Dedifferentiated amniotic fluid mesenchymal stem cell (primary cell): ENCODE measurements around the gene TMEM119.
"Not testable (repeated sequence)": the region's sequence is repeated elsewhere in the genome, so short reads cannot be mapped to it uniquely, and the experiment has no call there.

Experiments used
- DNase-seq: peaks from one replicate; pipeline ENCODE4 v3.0.0-alpha.2; 2016; ENCODE audit errors: extremely low spot score

TMEM119 gene

DNA sequence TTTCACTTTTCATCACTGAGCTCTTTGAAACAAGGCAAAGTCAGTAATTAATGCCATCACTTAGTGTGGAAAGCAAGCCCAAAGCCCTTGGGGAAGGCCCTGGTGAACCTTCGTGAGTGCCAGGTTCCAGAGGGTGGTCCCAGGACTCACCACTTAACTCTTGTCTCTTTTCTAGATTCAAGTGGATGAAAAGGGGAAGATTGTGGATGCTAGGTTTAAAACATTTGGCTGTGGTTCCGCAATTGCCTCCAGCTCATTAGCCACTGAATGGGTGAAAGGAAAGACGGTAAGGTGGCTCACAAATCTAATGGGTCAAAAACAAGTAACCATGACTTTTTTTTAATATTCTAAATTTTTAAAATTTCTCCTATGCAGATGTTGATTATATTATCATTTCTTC lies 32.7 kb downstream of the TMEM119 start:
- DNase-seq: no peak

DNA sequence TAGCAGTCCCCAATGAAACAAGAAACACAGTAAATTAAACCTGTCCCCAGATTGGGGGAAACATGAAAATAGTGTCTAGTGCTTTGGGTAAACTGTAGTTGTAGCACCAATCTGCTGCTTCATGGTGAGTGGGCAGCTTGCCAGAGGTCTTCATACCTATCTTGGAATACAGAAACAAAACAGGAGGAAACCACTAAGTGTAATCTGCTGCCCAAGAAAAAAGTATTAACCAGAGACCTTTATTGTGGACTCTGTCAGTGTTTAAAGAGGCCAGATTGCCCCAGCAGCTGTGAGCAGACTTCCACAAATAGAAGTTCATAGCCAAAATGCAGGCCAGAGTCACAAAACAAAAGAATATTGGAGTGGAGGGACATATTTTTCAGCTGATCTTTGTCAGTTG lies 33.2 kb downstream of the TMEM119 start:
- DNase-seq: no peak

DNA sequence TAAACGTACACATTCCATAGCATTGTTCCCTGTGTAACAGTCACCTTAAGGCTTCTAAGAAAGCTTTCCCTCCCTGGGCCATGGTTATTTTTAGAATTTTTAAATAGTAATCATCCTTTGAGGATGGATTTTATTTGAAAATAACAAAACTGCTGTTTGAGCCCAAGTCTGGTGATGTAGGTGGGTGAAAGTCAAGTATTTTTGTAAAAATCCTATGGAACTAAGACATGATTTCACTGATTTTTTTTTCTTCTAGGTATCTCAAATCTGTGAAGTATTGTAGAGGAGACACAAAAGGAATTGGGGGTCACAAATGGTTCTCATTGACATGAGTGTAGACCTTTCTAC lies 34.1 kb downstream of the TMEM119 start:
- DNase-seq: no peak

GRCh38 chr12:108563136-108563803 lies 34.6 kb downstream of the TMEM119 start:
- DNase-seq: peak; percentile 95

DNA sequence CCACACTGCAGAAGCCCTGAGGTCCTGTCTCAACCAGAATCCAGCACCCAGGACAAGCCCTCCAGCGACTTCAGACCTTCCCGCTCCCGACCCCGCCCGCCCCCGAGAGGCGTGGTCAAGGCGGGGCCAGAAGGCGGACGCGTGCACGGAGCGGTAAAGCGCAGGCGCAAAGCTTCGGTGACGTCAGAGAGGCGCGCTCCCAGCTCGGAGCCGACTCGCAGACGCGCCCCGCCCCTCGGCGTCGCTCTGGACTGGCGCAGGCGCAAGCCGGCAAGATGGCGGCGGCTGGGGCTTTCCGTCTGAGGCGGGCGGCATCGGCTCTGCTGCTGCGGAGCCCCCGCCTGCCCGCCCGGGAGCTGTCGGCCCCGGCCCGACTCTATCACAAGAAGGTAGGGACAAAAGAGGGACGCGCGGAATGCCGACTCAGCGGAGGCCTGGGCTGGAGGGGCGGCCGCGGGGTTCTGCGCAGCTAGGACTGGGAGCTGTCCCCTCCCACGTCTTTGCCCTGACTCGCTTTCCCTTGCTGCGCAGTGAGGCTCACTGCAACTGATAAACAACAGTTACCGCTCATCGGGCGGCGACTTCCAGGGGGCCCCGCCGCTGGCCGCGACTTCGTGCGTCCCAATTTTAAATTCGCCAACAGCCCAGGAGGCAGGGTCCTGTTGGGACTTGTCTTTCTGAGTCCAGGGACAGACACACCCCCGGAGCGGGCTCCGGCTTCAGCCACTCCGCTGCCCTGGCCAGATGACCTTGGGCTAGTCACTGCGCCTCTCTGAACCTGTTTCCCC lies 35.3 kb downstream of the TMEM119 start, which contains the start of gene ISCU:
Gene ISCU (plus strand): TSS at position 249 of the 788 bp plus-strand sequence. CDS start 27 bp downstream, at position 276.
- DNase-seq: peak; percentile 95

DNA sequence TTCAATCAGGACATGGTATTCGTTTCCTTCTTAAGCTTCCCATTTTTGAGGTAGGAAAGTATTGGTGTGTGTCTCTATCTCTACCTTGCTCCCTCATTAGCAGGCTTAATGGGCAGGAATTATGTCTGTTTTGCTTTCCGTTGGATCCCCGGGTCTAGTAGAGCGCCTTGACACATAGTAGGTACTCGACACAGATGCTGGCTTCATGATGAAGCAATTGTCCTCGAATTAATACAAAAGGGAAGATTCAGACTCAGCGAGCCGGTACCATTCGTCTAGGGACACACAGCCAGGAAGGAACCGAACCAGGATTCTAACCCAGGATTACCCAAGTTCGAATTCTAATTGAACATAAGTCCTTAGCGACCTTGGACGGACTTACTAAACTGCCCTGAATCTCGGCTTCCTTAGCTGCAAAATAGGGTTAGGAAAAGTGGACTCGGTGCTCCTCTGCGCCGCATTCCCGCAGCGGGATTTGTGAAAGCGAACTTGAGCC lies 36.0 kb downstream of the TMEM119 start:
- DNase-seq: no peak

GRCh38 chr12:108560752-108561719 lies 36.8 kb downstream of the TMEM119 start, which contains the start of gene SART3:
Gene SART3, minus strand, starts transcription at chr12:108561173. Its CDS starts 19 bp downstream, at chr12:108561154.
- peak; percentile 90 for DNase-seq

DNA sequence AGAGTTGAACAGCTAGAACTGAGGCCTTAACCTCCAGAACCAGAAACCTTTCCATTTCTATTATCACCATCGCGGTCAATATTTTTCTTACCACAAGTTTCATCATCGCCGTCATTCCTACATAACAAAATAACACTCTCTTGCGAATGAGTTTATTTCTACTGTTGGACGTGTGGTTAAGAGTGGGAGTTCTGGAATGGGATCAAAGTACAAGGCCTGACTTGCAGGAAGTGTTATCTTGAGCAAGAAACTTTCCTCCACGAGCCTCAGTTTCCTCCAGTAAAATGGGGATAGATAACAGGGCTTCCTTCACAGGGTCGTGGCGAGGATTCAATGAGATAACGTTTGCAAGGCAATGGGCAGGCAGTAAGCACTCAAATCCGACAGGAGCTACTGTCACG lies 37.6 kb downstream of the TMEM119 start:
- DNase-seq: no peak

GRCh38 chr12:108559748-108560147 lies 38.1 kb downstream of the TMEM119 start:
- DNase-seq: no peak

DNA sequence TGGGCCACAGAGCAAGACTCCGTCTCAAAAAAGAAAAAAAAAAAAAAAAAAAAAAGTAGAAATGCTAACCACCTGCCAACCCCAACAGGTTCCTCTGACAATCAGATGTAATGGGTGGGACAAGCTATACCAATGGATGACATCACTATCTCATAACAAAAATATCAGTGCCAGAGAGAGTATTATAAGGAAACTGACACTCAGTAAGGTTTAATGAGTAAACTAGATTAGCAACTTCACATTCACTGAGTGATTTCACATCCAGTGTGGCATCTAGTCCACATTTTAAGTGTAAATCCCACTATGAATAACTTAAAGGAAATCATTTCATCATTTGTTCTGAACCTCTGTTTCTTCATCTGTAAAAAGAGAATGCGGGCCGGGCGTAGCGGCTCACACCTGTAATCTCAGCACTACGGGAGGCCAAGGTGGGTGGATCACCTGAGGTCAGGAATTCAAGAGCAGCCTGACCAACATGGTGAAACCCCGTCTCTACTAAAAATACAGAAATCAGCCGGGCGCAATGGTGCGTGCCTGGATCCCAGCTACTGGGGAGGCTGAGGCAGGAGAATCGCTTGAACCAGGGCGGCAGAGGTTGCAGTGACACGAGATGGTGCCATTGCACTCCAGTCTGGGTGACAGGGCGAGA lies 38.8 kb downstream of the TMEM119 start:
- no peak for DNase-seq

DNA sequence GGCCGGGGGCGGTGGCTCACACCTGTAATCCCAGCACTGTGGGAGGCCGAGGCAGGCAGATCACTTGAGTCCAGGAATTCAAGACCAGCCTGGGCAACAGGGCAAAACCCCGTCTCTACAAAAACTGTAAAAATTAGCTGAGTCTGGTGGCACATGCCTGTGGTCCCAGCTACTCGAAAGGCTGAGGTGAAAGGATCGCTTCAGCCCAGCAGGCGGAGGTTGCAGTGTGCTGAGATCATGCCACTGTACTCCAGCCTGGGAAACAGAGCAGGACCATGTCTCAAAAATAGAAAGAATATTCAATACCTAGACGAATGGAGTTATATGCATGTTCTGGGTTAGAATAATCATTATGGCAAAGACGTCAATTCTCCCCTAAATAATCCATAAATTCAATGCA lies 42.5 kb downstream of the TMEM119 start:
- not testable (repeated sequence) for DNase-seq

DNA sequence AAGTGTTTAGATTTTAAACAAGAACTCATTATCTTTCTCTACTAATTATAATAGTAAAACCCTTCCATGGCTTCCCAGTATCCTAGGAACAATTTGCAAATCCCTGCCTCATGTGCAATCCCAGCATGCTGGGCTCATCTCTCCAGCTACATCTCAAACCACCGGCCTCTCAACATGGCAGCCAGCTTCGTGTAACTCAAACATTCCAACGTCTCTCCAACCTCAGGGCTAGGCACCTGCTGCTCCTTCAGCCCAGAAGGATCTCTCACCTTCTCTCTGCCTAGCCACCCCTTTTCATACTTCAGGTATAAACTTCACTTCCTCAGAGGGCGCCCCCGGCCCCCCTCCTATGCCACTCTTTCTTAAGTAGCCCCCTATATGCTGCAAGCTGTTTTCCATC lies 44.1 kb downstream of the TMEM119 start:
- no peak for DNase-seq

GRCh38 chr12:108551535-108551934 lies 46.3 kb downstream of the TMEM119 start:
- peak; percentile 80 for DNase-seq

GRCh38 chr12:108548954-108549521 lies 48.8 kb downstream of the TMEM119 start:
- DNase-seq: no peak

- no peak for DNase-seq
These were observed 50.2 kb downstream of the TMEM119 start for GRCh38 chr12:108547686-108548085.

- no peak for DNase-seq
These were observed 54.2 kb downstream of the TMEM119 start for GRCh38 chr12:108543652-108544051.

DNA sequence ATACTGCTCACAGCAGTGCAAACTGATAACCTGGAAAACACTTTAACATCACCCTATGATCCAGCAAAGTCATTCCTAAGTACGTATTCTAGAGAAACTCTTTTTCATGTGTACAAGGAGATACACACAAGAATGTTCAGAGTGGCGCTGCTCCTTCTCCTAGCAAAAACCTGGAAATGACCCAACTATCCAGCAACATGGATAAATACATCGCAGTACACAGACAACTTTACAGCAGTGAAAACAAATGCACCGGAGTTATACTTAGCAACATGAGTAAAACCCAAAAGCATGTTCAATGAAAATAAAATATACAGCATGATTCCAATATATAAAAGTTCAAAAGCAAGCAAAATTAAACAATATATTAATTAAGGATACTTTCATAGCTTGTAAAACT lies 55.6 kb downstream of the TMEM119 start:
- DNase-seq: no peak
